Loucy (cell line): Measurements from ENCODE around the gene COL8A1.

ENCODE experiments used
- H2AFZ ChIP-seq: fragments of 200-600 bp; sonication (generic); 2 replicates; pipeline ENCODE4 v1.6.0; 2016; ENCODE audit warnings: antibody characterized with exemption, mild to moderate bottlenecking, low read length, moderate library complexity
- H3F3A ChIP-seq: fragments of 200-600 bp; 2 replicates; pipeline ENCODE4 v1.6.0; 2016; ENCODE audit warnings: antibody characterized with exemption, low read depth, mild to moderate bottlenecking
- H3K27me3 ChIP-seq: fragments of 200-600 bp; sonication (generic); 2 replicates; pipeline ENCODE4 v1.6.1; 2014; ENCODE audit warnings: low read length, mild to moderate bottlenecking; ENCODE audit not compliant: insufficient read depth, poor library complexity, severe bottlenecking
- H3K36me3 ChIP-seq: fragments of 200-600 bp; sonication (generic); 2 replicates; pipeline ENCODE4 v1.6.1; 2016; ENCODE audit warnings: low read length; ENCODE audit not compliant: insufficient read depth
- H3K4me1 ChIP-seq: fragments of 200-600 bp; sonication (generic); 2 replicates; pipeline ENCODE4 v1.5.1; 2014; ENCODE audit warnings: low read length, mild to moderate bottlenecking; ENCODE audit not compliant: insufficient read depth, poor library complexity, severe bottlenecking
- H3K4me2 ChIP-seq: fragments of 200-600 bp; sonication (generic); 2 replicates; pipeline ENCODE4 v1.6.0; 2014; ENCODE audit warnings: antibody characterized with exemption, low read length, low read depth, mild to moderate bottlenecking; ENCODE audit not compliant: poor library complexity, severe bottlenecking
- H3K4me3 ChIP-seq: fragments of 200-600 bp; sonication (generic); 2 replicates; pipeline ENCODE4 v1.5.1; 2014; ENCODE audit warnings: low read length, mild to moderate bottlenecking, mixed read lengths; ENCODE audit not compliant: poor library complexity, severe bottlenecking
- H3K79me2 ChIP-seq: fragments of 200-600 bp; sonication (generic); 2 replicates; pipeline ENCODE4 v1.6.1; 2014; ENCODE audit warnings: low read length; ENCODE audit not compliant: insufficient read depth
- H3K9ac ChIP-seq: fragments of 200-600 bp; sonication (generic); 2 replicates; pipeline ENCODE4 v1.6.0; 2014; ENCODE audit warnings: mild to moderate bottlenecking, low read depth, low read length, moderate library complexity; ENCODE audit not compliant: poor library complexity, severe bottlenecking
- H3K9me2 ChIP-seq: fragments of 200-600 bp; sonication (generic); replicated peaks from 2 replicates; pipeline ENCODE4 v1.6.1; 2016; ENCODE audit warnings: low read depth, low read length, mixed read lengths
- H3K9me3 ChIP-seq: fragments of 200-600 bp; sonication (generic); 2 replicates; pipeline ENCODE4 v1.6.1; 2014; ENCODE audit warnings: mild to moderate bottlenecking, antibody characterized with exemption, low read length, low read depth; ENCODE audit not compliant: insufficient read depth
- H4K20me1 ChIP-seq: fragments of 200-600 bp; sonication (generic); 2 replicates; pipeline ENCODE4 v1.6.0; 2014; ENCODE audit warnings: antibody characterized with exemption, low read length, mild to moderate bottlenecking; ENCODE audit not compliant: insufficient read depth, poor library complexity, severe bottlenecking
- EZH2phosphoT487 ChIP-seq: fragments of 200-600 bp; IDR thresholded peaks from 2 replicates; pipeline ENCODE4 v1.6.1; 2018; ENCODE audit warnings: antibody characterized with exemption, mild to moderate bottlenecking, moderate library complexity, borderline replicate concordance
- TF ChIP-seq, protein P1 (sequence below): fragments of 200-600 bp; sonication (generic); conservative IDR thresholded peaks from 2 replicates; pipeline ENCODE4 v1.5.1; 2014; ENCODE audit warnings: mild to moderate bottlenecking, antibody characterized with exemption, low read length

The COL8A1 gene

DNA sequence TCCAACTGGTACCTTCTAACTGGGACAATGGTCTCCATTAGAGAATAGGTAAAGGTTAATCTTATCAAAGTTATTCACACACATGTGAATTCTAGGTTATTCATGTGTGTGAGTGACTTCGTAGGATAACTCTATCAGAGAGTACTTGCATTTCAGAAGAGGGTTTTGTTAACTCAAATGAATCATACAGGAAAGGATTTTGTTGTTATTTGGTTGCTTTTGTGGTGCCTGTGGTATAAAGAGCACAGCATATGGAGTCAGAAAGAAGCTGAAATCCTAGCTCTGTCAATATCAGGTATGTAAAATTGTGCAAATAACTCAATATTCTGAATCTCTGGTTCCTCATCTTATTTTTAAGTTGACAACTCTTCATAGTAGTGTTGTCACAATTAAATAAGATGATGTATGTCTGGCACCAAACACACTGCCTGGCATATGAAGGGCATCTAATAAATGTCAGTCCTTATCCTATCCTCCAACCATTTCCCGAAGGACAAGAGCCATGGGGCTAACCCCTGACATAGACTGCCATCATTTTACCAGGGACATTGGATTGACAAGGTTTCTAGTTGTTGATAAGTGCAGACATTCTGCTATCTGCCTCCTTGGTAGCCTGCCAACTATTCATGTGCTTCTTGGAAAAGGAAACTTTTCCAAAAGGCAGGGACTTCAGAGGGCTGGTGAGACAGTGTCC, 130.6 kb downstream of the COL8A1 start:
- no peaks in the 10 kb centered on the region for H3K4me1 ChIP-seq
- no peak overlapping the region for H2AFZ ChIP-seq
- no peaks in the 10 kb centered on the region for H3K27me3 ChIP-seq
- TF ChIP-seq, protein P1, sequence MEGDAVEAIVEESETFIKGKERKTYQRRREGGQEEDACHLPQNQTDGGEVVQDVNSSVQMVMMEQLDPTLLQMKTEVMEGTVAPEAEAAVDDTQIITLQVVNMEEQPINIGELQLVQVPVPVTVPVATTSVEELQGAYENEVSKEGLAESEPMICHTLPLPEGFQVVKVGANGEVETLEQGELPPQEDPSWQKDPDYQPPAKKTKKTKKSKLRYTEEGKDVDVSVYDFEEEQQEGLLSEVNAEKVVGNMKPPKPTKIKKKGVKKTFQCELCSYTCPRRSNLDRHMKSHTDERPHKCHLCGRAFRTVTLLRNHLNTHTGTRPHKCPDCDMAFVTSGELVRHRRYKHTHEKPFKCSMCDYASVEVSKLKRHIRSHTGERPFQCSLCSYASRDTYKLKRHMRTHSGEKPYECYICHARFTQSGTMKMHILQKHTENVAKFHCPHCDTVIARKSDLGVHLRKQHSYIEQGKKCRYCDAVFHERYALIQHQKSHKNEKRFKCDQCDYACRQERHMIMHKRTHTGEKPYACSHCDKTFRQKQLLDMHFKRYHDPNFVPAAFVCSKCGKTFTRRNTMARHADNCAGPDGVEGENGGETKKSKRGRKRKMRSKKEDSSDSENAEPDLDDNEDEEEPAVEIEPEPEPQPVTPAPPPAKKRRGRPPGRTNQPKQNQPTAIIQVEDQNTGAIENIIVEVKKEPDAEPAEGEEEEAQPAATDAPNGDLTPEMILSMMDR = no peak
- TF ChIP-seq EZH2phosphoT487 = no peak
- H3K4me3 ChIP-seq = no peak overlapping the region
- H3K9ac ChIP-seq = no peak overlapping the region
- no peaks in the 10 kb centered on the region for H4K20me1 ChIP-seq
- no peaks in the 10 kb centered on the region for H3K36me3 ChIP-seq
- no peaks in the 10 kb centered on the region for H3K9me2 ChIP-seq
- H3K9me3 ChIP-seq = no peaks in the 10 kb centered on the region
- H3K4me2 ChIP-seq = no peak overlapping the region
- H3F3A ChIP-seq = no peaks in the 10 kb centered on the region
- H3K79me2 ChIP-seq = no peaks in the 10 kb centered on the region

DNA sequence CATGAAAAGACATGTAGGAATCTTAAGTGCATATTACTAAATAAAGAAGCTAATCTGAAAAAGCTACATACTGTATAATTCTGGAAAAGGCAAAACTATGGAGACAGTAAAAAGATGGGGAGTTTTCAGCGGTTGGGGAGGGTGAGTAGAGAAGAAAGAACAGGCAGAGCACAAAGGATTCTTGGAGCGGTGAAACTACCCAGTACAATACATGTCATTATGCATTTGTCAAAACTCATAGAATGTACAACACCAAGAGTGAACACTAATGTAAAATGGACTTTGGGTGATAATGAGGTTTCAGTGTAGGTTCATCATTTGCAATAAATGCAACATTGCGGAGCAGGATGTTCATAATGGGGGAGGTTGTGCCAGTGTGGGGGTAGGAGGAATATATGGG, 133.8 kb downstream of the COL8A1 start:
- H4K20me1 ChIP-seq = no peaks in the 10 kb centered on the region
- H3K9me2 ChIP-seq = no peaks in the 10 kb centered on the region
- no peak overlapping the region for H3K4me2 ChIP-seq
- no peaks in the 10 kb centered on the region for H3K4me1 ChIP-seq
- H3K9me3 ChIP-seq = no peaks in the 10 kb centered on the region
- H2AFZ ChIP-seq = no peak overlapping the region
- H3K36me3 ChIP-seq = no peaks in the 10 kb centered on the region
- no peak overlapping the region for H3K9ac ChIP-seq
- H3K79me2 ChIP-seq = no peaks in the 10 kb centered on the region
- TF ChIP-seq, protein P1 = no peak
- no peak for TF ChIP-seq EZH2phosphoT487
- no peaks in the 10 kb centered on the region for H3K27me3 ChIP-seq
- H3K4me3 ChIP-seq = no peak overlapping the region
- no peaks in the 10 kb centered on the region for H3F3A ChIP-seq

DNA sequence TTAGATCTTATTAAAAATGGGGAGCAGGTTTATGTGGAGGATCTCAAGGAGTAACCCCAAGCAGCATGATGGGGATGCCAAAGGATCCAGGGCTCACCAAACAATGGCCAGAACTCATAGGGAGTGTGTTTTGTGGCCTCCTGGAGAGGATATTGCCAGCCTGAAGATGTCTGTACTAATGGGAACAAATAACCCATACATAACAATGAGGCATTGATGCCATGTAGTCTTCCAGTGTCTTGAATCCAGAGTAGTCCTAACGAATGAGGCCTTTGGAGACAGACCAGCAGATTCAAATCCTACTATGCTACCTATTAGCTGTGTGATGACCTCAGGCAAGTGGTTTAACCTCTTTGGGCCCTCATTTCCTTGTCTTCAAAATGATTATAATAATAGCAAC, 134.3 kb downstream of the COL8A1 start:
- no peaks in the 10 kb centered on the region for H3K36me3 ChIP-seq
- no peak overlapping the region for H3K9ac ChIP-seq
- H2AFZ ChIP-seq = no peak overlapping the region
- no peaks in the 10 kb centered on the region for H3K9me3 ChIP-seq
- H3K4me1 ChIP-seq = no peaks in the 10 kb centered on the region
- H4K20me1 ChIP-seq = no peaks in the 10 kb centered on the region
- H3F3A ChIP-seq = no peaks in the 10 kb centered on the region
- H3K79me2 ChIP-seq = no peaks in the 10 kb centered on the region
- no peak overlapping the region for H3K4me2 ChIP-seq
- no peaks in the 10 kb centered on the region for H3K27me3 ChIP-seq
- H3K9me2 ChIP-seq = no peaks in the 10 kb centered on the region
- no peak overlapping the region for H3K4me3 ChIP-seq
- TF ChIP-seq EZH2phosphoT487 = no peak
- TF ChIP-seq, protein P1 = no peak
